GM18951 (cell line): Measurements from ENCODE around the gene RPS25.
"Not testable (repeated sequence)": the region's sequence is repeated elsewhere in the genome, so short reads cannot be mapped to it uniquely, and the experiment has no call there.

ENCODE experiments used
- POLR2A ChIP-seq: IDR thresholded peaks from 4 replicates; pipeline ENCODE4 v1.6.1; 2011; ENCODE audit warnings: mild to moderate bottlenecking; ENCODE audit not compliant: insufficient read length, insufficient read depth; ENCODE audit errors: extremely low read depth
- in situ Hi-C: fragments of 300-500 bp; cut with MboI; formaldehyde crosslinking; loops from one replicate; pipeline ENCODE4 v1.12.0; 2022; ENCODE audit warnings: low sequenced_read_pairs, mixed read lengths, inconsistent platforms; ENCODE audit not compliant: unreplicated experiment

The RPS25 gene

DNA sequence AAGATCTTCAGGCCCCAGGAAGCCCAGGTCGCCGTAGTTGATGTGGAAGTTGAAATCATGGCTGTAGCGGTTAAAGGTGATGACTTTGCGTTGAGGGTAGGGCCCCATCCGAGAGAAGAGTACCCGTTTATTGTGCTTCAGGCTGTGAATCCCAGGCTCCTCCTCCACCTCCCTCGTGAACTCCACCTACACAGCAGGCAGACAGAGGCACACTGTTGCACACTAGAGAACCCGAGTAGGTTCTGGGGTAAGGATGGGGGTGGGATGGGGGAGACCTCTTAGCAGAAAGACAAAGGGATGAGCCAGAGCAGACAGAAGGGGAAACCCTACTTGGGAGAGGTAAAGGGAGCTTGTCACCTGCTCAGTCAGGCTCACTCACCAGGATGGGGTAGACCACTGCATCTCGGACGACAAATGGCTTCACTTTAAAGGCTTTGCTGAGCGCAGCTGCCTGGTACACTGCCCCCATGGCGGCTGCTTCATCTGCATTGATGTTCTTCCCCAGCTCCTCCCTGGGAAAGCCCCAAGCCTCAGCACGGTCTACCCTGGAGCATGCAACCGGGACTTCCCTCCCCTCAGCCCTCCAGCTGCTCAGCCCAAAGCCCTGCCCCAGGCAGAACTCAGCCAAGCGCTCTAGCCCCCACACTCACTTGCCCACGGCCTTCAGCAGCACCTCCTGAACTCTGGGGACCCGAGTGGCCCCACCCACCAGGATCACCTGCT is 33.5 kb upstream of the RPS25 start:
- TF ChIP-seq POLR2A: peak; percentile 38
- in situ Hi-C loops: no loop called here

DNA sequence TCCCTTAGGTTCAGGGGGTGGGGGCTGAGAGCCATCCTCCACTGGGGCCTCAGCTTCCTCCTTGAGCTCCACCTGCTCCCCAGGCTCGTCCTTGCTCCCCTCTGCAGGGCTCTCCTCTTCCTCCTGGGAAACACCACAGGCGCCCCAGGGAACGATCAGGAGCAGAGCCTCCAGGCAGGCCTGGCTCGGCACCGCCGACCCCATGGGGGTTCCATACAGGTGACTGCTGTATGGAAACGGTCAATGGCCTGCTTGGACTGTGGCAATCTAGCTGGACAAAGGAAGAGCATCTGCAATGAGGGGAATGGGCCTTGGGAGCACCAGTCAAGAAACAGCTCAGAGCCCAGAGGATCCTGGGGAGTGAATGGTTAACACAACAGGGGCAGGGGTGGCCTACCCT is 30.9 kb upstream of the RPS25 start:
- in situ Hi-C loops: no loop called here
- TF ChIP-seq POLR2A: no peak

DNA sequence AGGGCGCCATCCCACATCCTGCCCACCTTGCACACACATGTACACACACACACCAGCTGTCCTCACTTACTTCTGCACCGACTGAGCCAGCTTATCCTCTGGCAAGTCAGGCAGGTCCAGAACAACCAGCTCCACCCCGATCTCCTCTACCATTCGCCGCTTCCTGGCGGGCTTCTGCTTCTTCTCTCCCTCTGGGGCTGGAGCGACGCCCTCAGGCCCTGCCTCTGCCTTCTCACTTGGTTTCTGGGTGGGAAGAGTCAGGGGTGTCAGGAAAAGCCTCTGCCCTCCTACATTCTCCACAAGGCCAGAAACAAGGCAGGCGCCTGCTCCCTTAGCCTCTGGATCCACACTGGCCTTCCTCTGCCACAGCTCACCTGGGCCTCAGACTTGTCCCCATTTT is 30.5 kb upstream of the RPS25 start:
- no peak for TF ChIP-seq POLR2A
- in situ Hi-C loops: no loop called here

DNA sequence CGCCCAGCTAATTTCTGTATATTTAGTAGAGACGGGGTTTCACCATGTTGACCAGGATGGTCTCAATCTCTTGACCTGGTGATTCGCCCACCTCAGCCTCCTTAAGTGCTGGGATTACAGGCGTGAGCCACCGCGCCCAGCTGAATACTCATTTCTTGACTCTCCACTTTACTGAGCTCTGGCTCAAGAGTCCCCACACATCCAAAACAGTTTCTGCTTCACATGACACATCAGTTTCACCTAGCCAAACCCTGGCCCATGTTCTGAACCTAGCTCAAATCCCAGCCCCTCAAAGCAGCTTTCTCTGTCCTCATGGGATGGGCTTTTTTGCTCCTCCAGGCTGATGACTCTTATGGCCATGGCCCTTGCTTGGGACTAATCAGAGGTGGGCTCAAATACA is 29.1 kb upstream of the RPS25 start:
- TF ChIP-seq POLR2A: no peak
- in situ Hi-C loops: no loop called here

DNA sequence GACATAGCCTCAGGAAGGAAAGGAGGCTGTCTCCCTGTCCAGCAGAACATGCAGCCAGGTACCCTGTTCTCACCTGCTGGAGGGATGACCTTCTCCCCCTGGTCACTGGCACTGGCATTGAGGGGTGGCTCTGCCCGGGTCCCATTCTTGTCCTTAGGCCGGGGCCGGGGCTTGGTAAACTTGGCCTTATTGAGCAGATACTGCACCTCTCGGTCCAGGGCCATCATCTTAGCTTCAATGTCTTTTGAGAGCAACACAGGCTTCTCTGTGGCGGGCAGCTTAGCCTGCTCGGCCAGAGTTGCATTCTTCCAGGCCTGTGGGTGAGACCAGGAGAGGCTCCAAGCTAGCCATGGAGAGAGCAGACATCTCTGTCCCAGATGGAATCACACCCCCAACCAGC is 28.3 kb upstream of the RPS25 start:
- no peak for TF ChIP-seq POLR2A
- in situ Hi-C loops: no loop called here

DNA sequence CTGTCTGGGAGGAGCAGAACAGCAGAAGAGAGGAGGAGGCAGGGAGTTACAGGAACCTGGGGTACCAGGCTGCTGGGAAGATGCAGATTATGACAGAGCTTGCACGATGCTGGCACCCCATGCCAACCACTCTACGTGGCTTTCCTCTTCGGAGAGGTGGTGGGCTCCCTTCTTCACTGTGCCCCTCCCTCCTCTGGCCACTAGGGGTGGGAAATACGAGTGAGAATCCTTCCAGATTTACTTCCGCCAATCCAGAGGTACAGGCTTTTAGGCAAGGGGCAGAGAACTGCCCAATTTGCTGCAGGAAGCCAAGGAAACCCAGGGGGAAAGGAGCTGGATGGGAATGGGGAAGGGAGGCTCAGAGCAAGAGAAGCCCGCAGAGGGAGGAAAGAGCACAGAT is 26.6 kb upstream of the RPS25 start:
- TF ChIP-seq POLR2A: no peak
- in situ Hi-C loops: no loop called here

DNA sequence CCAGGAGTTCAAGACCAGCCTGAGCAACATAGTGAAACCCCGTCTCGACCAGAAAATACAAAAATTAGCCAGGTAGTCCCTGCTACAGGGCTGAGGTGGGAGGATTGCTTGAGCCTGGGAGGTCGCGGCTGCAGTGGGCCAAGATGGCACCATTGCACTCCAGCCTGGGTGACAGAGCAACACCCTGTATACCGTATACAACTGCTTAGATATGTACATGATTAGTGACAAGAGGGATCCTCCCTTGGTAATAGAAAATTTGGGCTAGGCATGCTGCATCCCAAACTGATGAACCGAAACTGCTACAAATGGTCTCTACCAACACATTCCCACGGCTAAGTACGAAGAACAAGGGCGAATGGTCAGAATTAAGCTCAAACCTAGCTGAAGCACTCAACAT is 24.8 kb upstream of the RPS25 start:
- in situ Hi-C loops: no loop called here
- no peak for TF ChIP-seq POLR2A

DNA sequence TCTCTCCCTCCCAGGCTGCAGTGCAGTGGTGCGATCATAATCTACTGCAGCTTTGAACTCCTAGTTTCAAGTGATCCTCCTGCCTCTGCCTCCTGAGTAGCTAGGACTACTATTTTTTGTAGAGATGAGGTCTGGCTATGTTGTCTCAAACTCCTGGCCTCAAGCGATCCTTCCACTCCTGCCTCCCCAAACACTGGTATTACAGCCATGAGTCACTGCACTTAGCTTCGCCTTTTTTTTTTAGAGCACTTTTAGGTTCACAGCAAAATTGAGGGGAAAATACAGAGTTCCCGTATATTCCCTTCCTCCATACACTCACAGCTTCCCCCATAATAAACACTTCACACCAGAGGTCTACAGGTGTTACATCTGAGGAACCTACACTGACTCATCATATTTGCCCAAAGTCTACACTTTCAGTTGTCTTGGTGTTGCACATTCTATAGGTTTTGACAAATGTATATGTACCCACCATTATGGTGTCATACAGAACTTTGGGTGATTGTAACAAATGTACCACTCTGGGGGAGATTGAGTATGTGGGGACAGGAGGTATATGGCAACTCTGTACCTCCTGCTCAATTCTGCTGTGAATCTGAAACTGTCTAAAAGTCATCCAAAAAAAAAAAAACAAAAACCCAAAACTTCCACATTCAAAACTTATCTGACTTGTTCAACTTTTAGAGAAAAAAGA is 23.8 kb upstream of the RPS25 start:
- in situ Hi-C loops: no loop called here
- TF ChIP-seq POLR2A: no peak

DNA sequence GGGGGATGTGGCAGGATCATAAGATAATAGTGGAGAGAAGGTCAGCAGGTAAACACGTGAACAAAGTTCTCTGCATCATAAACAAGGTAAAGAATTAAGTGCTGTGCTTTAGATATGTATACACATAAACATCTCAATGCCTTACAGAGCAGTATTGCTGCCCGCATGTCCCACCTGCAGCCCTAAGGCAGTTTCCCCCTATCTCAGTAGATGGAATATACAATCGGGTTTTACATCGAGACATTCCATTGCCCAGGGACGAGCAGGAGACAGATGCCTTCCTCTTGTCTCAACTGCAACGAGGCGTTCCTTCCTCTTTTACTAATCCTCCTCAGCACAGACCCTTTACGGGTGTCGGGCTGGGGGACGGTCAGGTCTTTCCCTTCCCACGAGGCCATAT is 21.3 kb upstream of the RPS25 start:
- in situ Hi-C loops: not testable (repeated sequence)

DNA sequence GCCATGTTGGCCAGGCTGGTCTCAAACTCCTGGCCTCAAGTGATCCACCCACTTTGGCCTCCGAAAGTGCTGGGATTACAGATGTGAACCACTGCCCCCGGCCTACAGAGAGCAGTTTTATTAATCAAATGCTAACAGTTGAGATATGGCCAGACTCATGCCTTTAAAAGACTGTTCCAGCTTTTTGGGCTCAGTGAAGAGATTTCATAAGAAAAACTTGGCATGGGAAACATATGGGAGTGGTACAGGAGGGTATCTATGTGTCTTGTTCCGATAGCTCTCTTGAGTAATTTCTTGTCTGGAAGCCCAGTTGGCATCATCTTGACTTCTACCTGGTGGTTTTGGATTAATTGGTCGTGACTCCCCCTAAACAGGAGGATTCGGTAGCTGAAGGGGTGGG is 20.7 kb upstream of the RPS25 start:
- TF ChIP-seq POLR2A: no peak
- in situ Hi-C loops: no loop called here

DNA sequence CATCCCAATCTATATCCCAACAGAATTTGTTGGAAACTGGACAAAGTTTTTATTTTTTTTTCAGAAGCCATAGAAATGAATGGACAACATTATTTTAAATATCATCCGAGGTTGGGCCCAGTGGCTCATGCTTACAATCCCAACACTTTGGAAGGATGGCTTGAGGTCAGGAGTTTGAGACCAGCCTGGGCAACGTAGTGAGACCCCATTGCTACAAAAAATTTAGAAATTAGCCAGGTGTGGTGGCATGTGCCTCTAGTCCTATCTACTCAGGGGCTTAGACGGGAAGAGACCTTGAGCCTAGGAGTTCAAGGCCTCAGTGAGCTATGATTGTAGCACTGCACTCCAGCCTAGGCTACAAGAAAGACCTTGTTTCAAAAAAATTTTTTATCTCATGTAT is 16.7 kb upstream of the RPS25 start:
- in situ Hi-C loops: no loop called here
- no peak for TF ChIP-seq POLR2A

DNA sequence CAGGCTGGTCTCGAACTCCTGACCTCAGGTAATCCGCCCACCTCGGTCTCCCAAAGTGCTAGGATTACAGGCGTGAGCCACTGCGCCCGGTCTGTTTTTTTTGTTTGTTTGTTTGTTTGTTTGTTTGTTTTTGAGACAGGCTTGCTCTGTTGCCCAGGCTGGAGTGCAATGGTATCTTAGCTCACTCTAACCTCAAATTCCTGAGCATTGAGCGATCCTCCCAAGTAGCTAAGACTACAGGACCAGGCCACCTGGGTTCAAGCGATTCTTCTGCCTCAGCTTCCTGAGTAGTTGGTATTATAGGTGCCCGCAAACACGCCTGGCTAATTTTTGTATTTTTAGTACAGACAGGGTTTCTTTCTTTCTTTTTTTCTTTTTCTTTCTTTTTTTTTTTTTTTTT is 15.3 kb upstream of the RPS25 start:
- in situ Hi-C loops: not testable (repeated sequence)

DNA sequence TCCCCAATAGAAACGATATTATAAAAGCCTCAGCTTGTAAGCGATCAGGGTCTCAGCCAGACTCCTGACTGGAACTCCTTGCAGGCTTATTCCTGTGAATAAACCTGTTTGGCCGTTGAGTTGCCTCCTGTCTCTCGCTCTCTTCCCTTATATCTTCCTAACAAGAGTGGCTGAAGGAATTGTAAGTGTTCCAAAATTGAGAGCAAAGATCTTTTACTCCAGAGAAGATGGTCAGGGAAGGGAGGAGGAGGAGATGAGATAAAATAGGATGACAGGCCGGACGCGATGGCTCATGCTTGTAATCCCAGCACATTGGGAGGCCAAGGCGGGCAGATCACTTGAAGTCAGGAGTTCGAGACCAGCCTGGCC is 13.8 kb upstream of the RPS25 start:
- in situ Hi-C loops: no loop called here
- TF ChIP-seq POLR2A: no peak

DNA sequence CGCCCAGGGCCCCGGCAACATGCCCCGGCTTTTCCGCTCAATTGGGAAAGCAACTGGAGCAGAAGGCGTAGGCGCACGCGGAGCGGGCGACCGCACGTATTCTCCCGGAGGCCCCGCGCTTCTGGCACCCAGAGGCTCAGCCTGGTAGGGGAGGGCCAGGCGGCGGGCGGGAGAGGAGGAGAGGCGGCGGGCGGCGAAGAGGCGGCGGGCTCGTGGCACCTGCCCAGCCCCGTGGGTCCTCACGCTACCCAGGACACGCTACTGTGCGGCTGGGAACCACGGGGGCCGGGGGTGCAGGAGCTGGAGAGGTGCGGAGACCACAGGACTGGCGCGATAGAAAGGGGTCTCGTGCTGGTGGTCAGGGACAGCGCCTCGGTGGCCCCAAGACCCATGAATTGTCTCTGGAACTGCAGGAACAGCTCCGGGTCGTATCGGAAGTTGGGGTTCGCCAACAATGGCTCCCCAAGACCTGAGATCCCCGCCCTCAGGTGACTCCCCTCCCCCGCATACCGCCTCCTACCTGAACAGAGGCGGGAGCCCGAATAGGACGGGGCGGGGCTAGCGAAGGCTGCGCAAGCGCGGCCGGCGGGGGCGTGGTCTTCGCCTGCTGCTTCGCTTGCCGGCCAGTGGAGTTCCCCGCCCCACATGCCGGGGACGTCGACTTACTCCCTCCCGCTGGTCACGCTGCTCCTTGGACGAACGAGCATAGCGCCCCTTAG is 12.3 kb upstream of the RPS25 start, which contains the start of gene SLC37A4:
Gene SLC37A4 (minus strand): TSS at position 549 of the 719 bp plus-strand sequence.
- TF ChIP-seq POLR2A: peak; percentile 67
- in situ Hi-C loops: no loop called here

DNA sequence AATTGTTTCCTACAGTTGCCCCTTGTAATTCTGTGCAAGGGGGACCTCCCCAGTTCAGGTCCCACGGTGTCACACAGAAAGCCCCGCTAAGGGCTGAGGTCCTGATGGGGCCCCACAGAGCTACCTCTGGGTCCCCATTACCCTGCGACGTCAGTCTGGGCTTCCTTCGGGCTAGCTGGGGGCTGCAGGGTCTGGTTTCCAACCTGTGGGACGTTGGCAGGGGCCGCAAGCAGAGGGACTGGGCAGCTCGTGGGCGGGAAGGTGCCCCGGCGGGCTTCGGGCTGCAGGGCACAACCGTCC is 11.8 kb upstream of the RPS25 start:
- in situ Hi-C loops: no loop called here
- no peak for TF ChIP-seq POLR2A
